Colonic mucosa (tissue), 4 donors: ENCODE data around the gene NOG. TPM values are rescaled to one million over a fixed set of nuclear protein-coding genes. Genes with fewer than 3 reads are reported as not detected.

Experiments used
- DNase-seq: peaks from one replicate; pipeline ENCODE4 v3.0.0-alpha.2; 2020
- H3K27ac ChIP-seq: fragments of 200-600 bp; one replicate; pipeline ENCODE4 v1.8.0; 2021
- H3K27me3 ChIP-seq: fragments of 200-600 bp; one replicate; pipeline ENCODE4 v1.8.0; 2021
- H3K36me3 ChIP-seq: fragments of 200-600 bp; one replicate; pipeline ENCODE4 v1.8.0; 2021
- H3K4me1 ChIP-seq: fragments of 200-600 bp; one replicate; pipeline ENCODE4 v1.8.0; 2021; ENCODE audit warnings: mild to moderate bottlenecking
- H3K4me3 ChIP-seq: fragments of 200-600 bp; one replicate; pipeline ENCODE4 v1.8.0; 2021
- H3K9ac ChIP-seq, 2 donors: one replicate each; pipeline ENCODE4 v1.7.0; 2013; ENCODE audit warnings: control low read depth in 2 of 2, low read depth in 2 of 2, low read length in 2 of 2
- H3K9me3 ChIP-seq: fragments of 200-600 bp; one replicate; pipeline ENCODE4 v1.8.0; 2021
- intact Hi-C: fragments of 100-400 bp; cut with DNase I; formaldehyde crosslinking; loops from one replicate; pipeline ENCODE4 v1.14.1; 2022
- total RNA-seq, 2 donors: library from RNA; stranded (reverse); fragmentation: NEBNext Ultra II Directional in 1 of 2; extraction: Animal tissue kit (Norgen Biotek cat#: 25700) in 1 of 2; gene quantifications; one replicate each; pipeline ENCODE4 v1.2.1, GENCODE V29; 2021
- TF ChIP-seq, protein P1 (sequence below): fragments of 200-600 bp; IDR thresholded peaks from one replicate; pipeline ENCODE4 v1.8.0; 2022; ENCODE audit warnings: antibody characterized with exemption, mild to moderate bottlenecking
- donor health status: healthy.
- donor health status: DM: no; HTN: no; CAD: no.
- donor health status: DM: no; HTN: no; CAD: no.

NOG gene
- total RNA-seq, 2 donors from 2014 or later: 0.16 to 0.27 TPM

DNA sequence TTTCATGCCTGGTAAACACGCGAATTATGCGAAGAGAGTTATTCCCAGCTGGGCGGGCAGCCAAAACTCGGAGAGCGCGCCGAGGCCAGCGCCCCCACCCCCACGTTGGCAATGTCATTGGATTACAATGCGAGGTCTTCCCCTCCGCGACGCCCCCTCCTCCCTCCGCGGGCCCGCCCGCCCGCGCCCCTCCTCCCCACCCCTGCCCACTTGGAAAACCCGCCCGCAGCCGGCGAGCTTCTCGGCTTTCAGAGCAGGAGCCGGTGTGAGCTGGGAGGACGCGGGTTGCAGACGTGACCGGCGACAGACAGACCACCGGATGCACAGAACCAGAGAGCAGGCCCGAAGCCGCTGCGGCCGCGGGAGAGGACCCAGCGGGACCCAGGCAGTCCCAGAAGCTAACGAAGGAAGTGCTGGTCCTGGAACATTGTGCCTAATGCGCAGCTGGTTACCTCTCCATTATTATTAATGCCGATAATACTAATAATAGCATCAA, 4.0 kb downstream of the NOG start:
- Histone ChIP-seq H3K9ac (no peak overlapping the region), H3K27ac (no peak overlapping the region), H3K9me3 (no peaks in the 10 kb centered on the region), H3K27me3 (peaks cover 49% of the 10 kb centered on the region), H3K4me1 (peaks cover 13% of the 10 kb centered on the region), H3K36me3 (no peaks in the 10 kb centered on the region), H3K4me3 (no peak overlapping the region)
- intact Hi-C loops: loop anchor here (10.0 kb wide), 1 partner anchor 347 kb away; no protein-coding TSS in a partner anchor
- DNase-seq: no peak
- TF ChIP-seq, protein P1, sequence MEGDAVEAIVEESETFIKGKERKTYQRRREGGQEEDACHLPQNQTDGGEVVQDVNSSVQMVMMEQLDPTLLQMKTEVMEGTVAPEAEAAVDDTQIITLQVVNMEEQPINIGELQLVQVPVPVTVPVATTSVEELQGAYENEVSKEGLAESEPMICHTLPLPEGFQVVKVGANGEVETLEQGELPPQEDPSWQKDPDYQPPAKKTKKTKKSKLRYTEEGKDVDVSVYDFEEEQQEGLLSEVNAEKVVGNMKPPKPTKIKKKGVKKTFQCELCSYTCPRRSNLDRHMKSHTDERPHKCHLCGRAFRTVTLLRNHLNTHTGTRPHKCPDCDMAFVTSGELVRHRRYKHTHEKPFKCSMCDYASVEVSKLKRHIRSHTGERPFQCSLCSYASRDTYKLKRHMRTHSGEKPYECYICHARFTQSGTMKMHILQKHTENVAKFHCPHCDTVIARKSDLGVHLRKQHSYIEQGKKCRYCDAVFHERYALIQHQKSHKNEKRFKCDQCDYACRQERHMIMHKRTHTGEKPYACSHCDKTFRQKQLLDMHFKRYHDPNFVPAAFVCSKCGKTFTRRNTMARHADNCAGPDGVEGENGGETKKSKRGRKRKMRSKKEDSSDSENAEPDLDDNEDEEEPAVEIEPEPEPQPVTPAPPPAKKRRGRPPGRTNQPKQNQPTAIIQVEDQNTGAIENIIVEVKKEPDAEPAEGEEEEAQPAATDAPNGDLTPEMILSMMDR: no peak

DNA sequence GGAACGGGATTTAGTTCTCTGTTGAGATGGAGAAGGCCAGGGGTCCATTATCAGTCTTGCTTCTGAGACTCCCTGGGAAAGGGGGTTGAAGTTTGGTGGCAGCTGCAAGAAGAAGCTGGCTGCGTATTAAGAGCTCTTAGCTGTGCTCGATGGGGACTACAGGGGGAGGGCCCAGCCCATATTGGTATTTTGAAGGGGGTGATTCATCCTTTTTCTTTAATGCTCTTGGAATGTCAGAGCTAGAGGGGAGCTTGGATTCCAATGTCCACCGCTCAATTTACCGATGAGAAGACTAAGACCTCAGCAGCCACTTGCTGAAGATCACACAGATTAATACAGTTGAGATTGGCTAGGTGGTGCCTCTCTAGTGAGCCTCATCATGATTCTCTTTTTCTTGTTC, 5.0 kb downstream of the NOG start:
- TF ChIP-seq, protein P1: no peak
- Histone ChIP-seq H3K27me3 (peaks cover 46% of the 10 kb centered on the region), H3K9ac (no peak overlapping the region), H3K27ac (no peak overlapping the region), H3K4me3 (no peak overlapping the region), H3K9me3 (no peaks in the 10 kb centered on the region), H3K4me1 (peaks cover 13% of the 10 kb centered on the region), H3K36me3 (no peaks in the 10 kb centered on the region)
- intact Hi-C loops: loop anchor here (10.0 kb wide), 1 partner anchor 346 kb away; no protein-coding TSS in a partner anchor
- DNase-seq: no peak

DNA sequence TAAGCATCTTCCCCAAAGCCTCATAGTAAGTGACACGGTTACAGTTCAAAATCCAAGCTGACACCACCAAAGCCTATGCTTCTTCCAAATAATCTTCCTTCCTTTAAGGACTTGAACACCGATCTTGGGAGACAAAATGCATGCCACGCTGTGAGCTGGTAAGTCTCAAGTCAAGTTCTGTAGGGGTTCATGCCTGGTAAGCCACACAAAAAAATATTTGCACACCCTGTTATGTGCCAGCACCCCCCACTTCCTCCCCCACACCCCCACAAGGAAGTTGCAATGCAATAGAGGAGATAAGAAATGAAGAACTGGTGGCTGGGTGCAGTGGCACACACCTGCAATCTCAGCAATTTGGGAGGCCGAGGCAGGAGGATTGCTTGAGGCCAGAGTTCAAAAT, 5.6 kb downstream of the NOG start:
- intact Hi-C loops: loop anchor here (10.0 kb wide), 1 partner anchor 346 kb away; no protein-coding TSS in a partner anchor
- no peak overlapping the region for H3K4me3 ChIP-seq
- no peaks in the 10 kb centered on the region for H3K36me3 ChIP-seq

DNA sequence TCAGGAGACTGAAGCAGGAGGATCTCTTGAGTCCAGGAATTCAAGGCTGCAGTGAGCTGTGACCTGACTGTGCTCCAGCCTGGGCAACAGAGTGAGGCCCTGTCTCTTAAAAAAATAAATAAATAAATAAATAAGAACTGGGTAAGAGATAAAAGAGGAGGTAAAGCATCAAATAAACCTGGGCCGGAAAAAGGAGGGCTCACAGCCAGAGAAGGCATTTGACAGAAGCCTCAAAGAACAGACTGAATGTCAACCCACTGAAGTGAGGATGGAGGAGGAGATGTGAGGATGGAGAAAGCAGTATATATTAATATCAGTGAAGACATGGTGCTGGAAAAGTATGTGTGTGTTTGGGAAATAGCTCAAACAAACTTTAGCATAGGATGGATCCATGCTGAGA, 6.1 kb downstream of the NOG start:
- Histone ChIP-seq H3K27me3 (peaks cover 35% of the 10 kb centered on the region), H3K27ac (no peak overlapping the region), H3K9me3 (no peaks in the 10 kb centered on the region), H3K36me3 (no peaks in the 10 kb centered on the region), H3K9ac (no peak overlapping the region), H3K4me1 (peaks cover 9% of the 10 kb centered on the region), H3K4me3 (no peak overlapping the region)
- no peak for DNase-seq
- TF ChIP-seq, protein P1: no peak
- intact Hi-C loops: loop anchor here (10.0 kb wide), 1 partner anchor 345 kb away; no protein-coding TSS in a partner anchor

More for the DNA sequence above, 5.6 kb downstream of the NOG start:
- H3K9me3 ChIP-seq: no peaks in the 10 kb centered on the region
- peaks cover 13% of the 10 kb centered on the region for H3K4me1 ChIP-seq
- no peak overlapping the region for H3K27ac ChIP-seq
- H3K27me3 ChIP-seq: peaks cover 40% of the 10 kb centered on the region
- H3K9ac ChIP-seq: no peak overlapping the region
- DNase-seq: no peak
- TF ChIP-seq, protein P1: no peak

DNA sequence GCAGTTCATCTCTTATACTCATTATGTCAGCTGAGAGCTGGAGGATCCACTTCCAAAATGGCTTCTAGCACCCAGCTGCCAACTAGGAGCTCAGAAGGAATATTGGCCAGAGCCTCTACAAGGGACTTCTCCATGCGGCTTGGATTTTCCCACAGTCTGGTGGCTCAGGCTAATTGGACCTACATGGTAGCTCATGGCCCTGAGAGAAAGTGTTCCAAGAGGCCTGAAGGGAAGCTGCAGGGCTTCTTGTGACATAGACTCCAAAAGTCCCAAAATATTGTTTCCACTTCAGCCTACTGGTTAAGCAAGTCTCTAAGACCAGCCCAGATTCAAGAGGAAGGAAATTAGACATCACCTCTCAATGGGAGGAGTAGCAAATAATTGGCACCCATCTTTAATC, 6.8 kb downstream of the NOG start:
- H3K27me3 ChIP-seq: peaks cover 29% of the 10 kb centered on the region
- H3K4me1 ChIP-seq: peaks cover 4% of the 10 kb centered on the region
- DNase-seq: no peak

More for the DNA sequence above, 6.8 kb downstream of the NOG start:
- no peaks in the 10 kb centered on the region for H3K36me3 ChIP-seq
- TF ChIP-seq, protein P1: no peak
- H3K9me3 ChIP-seq: no peaks in the 10 kb centered on the region
- H3K4me3 ChIP-seq: no peak overlapping the region
- intact Hi-C loops: no loop called here
- no peak overlapping the region for H3K9ac ChIP-seq
- H3K27ac ChIP-seq: no peak overlapping the region
